ENCODE measurements around the gene WNT3.

DNA sequence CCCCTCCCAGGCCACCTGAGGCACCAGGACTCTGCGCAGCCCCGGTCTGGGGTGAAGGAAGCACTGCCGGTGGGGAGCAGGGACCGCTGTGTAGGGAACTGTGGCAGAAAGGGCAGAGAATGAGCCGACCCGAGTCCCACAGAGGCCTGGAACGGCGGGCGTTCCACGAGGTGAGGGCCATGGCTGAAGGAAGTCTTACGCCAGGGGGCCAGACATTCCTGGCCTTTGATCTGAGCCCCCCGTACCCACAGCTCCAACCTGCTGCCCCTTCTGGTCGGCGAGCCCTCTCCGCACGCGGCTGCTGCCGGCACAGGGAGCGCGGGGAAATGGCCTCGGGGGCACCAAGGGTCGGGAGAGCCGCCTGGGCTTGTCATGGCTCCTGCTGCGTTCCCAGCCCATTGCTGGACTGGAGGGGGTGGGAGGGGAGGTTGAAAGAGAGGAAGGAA lies 1.4 kb upstream of the WNT3 start:
- TF ChIP-seq CTCF (IDR thresholded peaks at IDR 0.05), result no peak
- TF ChIP-seq POLR2A (IDR thresholded peaks at IDR 0.05), result no peak

Data from uterus (tissue), 2 donors.